ENCODE measurements around the gene JPT1.
"Not testable (repeated sequence)": the region's sequence is repeated elsewhere in the genome, so short reads cannot be mapped to it uniquely, and the experiment has no call there.

JPT1 gene

DNA sequence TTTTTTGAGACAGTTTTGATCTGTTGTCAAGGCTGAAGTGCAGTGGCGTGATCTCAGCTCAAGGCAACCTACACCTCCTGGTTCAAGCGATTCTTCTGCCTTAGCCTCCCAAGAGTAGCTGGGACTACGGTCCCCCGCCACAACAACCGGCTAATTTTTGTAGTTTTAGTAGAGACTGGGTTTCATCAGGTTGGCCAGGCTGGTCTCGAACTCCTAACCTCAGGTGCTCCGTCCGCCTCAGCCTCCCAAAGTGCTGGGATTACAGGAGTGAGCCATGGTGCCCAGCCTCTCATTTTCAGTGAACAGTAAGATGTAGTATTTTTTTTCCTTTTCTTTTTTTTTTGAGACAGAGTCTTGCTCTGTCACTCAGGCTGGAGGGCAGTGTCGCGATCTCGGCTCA is 20.7 kb upstream of the JPT1 start:
- TF ChIP-seq, protein P1, sequence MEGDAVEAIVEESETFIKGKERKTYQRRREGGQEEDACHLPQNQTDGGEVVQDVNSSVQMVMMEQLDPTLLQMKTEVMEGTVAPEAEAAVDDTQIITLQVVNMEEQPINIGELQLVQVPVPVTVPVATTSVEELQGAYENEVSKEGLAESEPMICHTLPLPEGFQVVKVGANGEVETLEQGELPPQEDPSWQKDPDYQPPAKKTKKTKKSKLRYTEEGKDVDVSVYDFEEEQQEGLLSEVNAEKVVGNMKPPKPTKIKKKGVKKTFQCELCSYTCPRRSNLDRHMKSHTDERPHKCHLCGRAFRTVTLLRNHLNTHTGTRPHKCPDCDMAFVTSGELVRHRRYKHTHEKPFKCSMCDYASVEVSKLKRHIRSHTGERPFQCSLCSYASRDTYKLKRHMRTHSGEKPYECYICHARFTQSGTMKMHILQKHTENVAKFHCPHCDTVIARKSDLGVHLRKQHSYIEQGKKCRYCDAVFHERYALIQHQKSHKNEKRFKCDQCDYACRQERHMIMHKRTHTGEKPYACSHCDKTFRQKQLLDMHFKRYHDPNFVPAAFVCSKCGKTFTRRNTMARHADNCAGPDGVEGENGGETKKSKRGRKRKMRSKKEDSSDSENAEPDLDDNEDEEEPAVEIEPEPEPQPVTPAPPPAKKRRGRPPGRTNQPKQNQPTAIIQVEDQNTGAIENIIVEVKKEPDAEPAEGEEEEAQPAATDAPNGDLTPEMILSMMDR (conservative IDR thresholded peaks at IDR 0.05; ENCODE audit: low read depth, low read length) = no peak
- Histone ChIP-seq H3K27me3 (ENCODE audit: insufficient read depth, low read depth) (no peaks in the 10 kb centered on the region), H3K4me3 (IDR thresholded peaks at IDR 0.05; ENCODE audit: insufficient read depth, low read depth, low read length) (no peak overlapping the region), H3K36me3 (ENCODE audit: insufficient read depth) (peaks cover 30% of the 10 kb centered on the region), H3K27ac (no peak overlapping the region), H3K4me1 (ENCODE audit: low read depth, poor library complexity, severe bottlenecking) (peaks cover 15% of the 10 kb centered on the region), H3K9ac (no peak overlapping the region), H2AFZ (ENCODE audit: low read depth) (no peak overlapping the region), H3K4me2 (no peak overlapping the region), H3K79me2 (ENCODE audit: insufficient read depth, low read depth) (peaks cover 94% of the 10 kb centered on the region), H4K20me1 (ENCODE audit: insufficient read depth) (peaks cover 12% of the 10 kb centered on the region)

DNA sequence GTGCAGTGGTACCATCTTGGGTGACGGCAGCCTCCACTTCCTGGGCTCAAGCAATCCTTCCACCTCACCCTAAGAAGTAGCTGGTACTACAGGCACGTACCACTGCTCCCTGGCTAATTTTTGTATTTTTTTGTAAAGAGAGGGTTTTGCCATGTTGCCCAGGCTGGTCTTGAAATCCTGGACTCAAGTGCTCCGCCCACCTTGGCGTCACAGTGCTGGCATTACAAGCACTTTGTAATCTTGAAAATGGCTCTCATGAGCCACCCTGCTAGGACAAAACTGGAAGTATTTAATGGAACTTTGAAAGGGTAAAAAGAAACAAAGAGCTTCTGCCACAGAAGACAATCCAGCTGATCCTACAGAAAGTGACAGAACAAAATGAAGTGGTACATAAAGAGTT is 19.2 kb upstream of the JPT1 start:
- Histone ChIP-seq H3K9ac (no peak overlapping the region), H3K4me2 (no peak overlapping the region), H3K4me3 (IDR thresholded peaks at IDR 0.05; ENCODE audit: insufficient read depth, low read depth, low read length) (no peak overlapping the region), H3K4me1 (ENCODE audit: low read depth, poor library complexity, severe bottlenecking) (peaks cover 3% of the 10 kb centered on the region), H2AFZ (ENCODE audit: low read depth) (no peak overlapping the region), H4K20me1 (ENCODE audit: insufficient read depth) (0 out of 2 replicates have a peak, but pooled peaks cover 7% of the 10 kb centered on the region), H3K27ac (no peak overlapping the region; the same call in 1 of the 2 replicates), H3K36me3 (ENCODE audit: insufficient read depth) (peaks cover 23% of the 10 kb centered on the region), H3K27me3 (ENCODE audit: insufficient read depth, low read depth) (no peaks in the 10 kb centered on the region), H3K79me2 (ENCODE audit: insufficient read depth, low read depth) (peaks cover 91% of the 10 kb centered on the region)
- TF ChIP-seq, protein P1 (conservative IDR thresholded peaks at IDR 0.05; ENCODE audit: low read depth, low read length) = no peak

DNA sequence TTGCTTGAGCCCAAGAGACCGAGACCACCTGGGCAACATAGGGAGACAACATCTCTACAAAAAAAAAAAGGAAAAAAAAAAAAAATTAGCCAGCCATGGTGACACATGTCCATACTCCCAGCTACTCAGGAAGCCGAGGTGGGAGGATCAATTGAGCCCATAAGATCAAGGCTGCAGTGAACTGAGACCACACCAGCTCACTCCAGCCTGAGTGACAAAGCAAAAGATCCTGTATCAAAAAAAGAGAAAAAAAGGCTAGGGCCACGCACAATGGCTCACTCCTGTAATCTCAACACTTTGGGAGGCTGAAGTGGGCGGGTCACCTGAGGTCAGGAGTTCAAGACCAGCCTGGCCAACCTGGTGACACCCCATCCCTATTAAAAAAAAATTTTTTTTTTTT is 14.7 kb upstream of the JPT1 start:
- Histone ChIP-seq H3K27me3 (ENCODE audit: insufficient read depth, low read depth) (no peaks in the 10 kb centered on the region), H3K4me1 (ENCODE audit: low read depth, poor library complexity, severe bottlenecking) (peaks cover 3% of the 10 kb centered on the region), H4K20me1 (ENCODE audit: insufficient read depth) (0 out of 2 replicates have a peak, but pooled peaks cover 7% of the 10 kb centered on the region), H3K4me3 (IDR thresholded peaks at IDR 0.05; ENCODE audit: insufficient read depth, low read depth, low read length) (no peak overlapping the region), H3K36me3 (ENCODE audit: insufficient read depth) (peaks cover 7% of the 10 kb centered on the region; the same call in 1 of the 2 replicates), H3K79me2 (ENCODE audit: insufficient read depth, low read depth) (peaks cover 47% of the 10 kb centered on the region), H3K4me2 (no peak overlapping the region), H3K27ac (no peak overlapping the region), H2AFZ (ENCODE audit: low read depth) (no peak overlapping the region), H3K9ac (no peak overlapping the region)
- TF ChIP-seq, protein P1 (conservative IDR thresholded peaks at IDR 0.05; ENCODE audit: low read depth, low read length) = no peak

DNA sequence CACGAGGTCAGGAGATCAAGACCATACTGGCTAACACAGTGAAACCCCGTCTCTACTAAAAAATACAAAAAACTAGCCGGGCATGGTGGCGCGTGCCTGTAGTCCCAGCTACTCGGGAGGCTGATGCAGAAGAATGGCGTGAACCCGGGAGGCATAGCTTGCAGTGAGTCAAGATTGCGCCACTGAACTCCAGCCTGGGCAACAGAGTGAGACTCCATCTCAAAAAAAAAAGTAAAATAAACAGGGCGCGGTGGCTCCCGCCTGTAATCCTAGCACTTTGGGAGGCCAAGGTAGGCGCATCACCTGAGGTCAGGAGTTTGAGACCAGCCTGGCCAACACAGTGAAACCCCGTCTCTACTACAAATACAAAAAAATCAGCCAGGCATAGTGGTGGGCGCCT is 10.3 kb upstream of the JPT1 start:
- H3K4me3 ChIP-seq (IDR thresholded peaks at IDR 0.05; ENCODE audit: insufficient read depth, low read depth, low read length); H3K36me3 ChIP-seq (ENCODE audit: insufficient read depth): not testable (repeated sequence)
- peaks cover 11% of the 10 kb centered on the region; the same call in 1 of the 2 replicates for H3K79me2 ChIP-seq (ENCODE audit: insufficient read depth, low read depth)

DNA sequence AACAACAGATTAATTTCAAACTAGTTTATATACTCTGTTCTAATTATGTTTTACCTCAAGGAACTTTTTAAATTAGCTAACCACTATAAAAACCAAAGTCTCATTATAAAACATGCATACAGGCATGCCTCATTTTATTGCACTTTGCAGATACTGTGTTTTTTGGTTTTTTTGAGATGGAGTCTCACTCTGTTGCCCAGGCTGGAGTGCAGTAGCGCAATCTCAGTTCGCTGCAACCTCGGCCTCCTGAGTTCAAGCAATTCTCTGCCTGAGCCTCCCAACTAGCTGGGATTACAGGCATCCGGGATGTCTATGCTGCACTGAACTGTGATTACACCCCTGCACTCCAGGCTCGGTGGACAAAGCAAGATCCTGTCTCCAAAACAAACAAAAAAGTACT is 8.8 kb upstream of the JPT1 start:
- Histone ChIP-seq H2AFZ (ENCODE audit: low read depth) (no peak overlapping the region), H3K27me3 (ENCODE audit: insufficient read depth, low read depth) (no peaks in the 10 kb centered on the region), H3K4me2 (no peak overlapping the region), H3K9ac (no peak overlapping the region), H3K4me3 (IDR thresholded peaks at IDR 0.05; ENCODE audit: insufficient read depth, low read depth, low read length) (no peak overlapping the region), H3K4me1 (ENCODE audit: low read depth, poor library complexity, severe bottlenecking) (no peaks in the 10 kb centered on the region), H3K36me3 (ENCODE audit: insufficient read depth) (no peaks in the 10 kb centered on the region), H3K79me2 (ENCODE audit: insufficient read depth, low read depth) (peaks cover 4% of the 10 kb centered on the region; the same call in 1 of the 2 replicates), H3K27ac (no peak overlapping the region), H4K20me1 (ENCODE audit: insufficient read depth) (no peaks in the 10 kb centered on the region)
- TF ChIP-seq, protein P1 (conservative IDR thresholded peaks at IDR 0.05; ENCODE audit: low read depth, low read length) = no peak

More for the DNA sequence above, 10.3 kb upstream of the JPT1 start:
- not testable (repeated sequence) for H3K4me1 ChIP-seq (ENCODE audit: low read depth, poor library complexity, severe bottlenecking); H3K27ac ChIP-seq; H3K27me3 ChIP-seq (ENCODE audit: insufficient read depth, low read depth); H2AFZ ChIP-seq (ENCODE audit: low read depth); H4K20me1 ChIP-seq (ENCODE audit: insufficient read depth); H3K9ac ChIP-seq; H3K4me2 ChIP-seq
